GM12878 (cell line): ENCODE results near the gene CACNA1B.

Source experiments
- CHD1 ChIP-seq: IDR thresholded peaks from 2 replicates; pipeline ENCODE4 v1.6.1; 2012; ENCODE audit warnings: low read depth, low read length, improper control_type of control experiment
- EGR1 ChIP-seq, 2 experiments: IDR thresholded peaks; 1 replicate in 1 of 2; 2 replicates in 1 of 2; pipeline ENCODE4 v1.6.1; 2011 to 2012; ENCODE audit warnings: low read depth in 2 of 2, low read length in 2 of 2, borderline replicate concordance in 1 of 2, mild to moderate bottlenecking in 1 of 2, moderate library complexity in 1 of 2
- EZH2 ChIP-seq: IDR thresholded peaks from 2 replicates; pipeline ENCODE4 v1.6.1; 2012; ENCODE audit warnings: low read depth, mild to moderate bottlenecking, control low read depth, inconsistent platforms, low read length, borderline replicate concordance; ENCODE audit not compliant: control insufficient read depth
- GABPA ChIP-seq: IDR thresholded peaks from 2 replicates; pipeline ENCODE4 v1.6.1; 2014; ENCODE audit warnings: antibody characterized with exemption, low read depth, mild to moderate bottlenecking, inconsistent platforms
- NFYB ChIP-seq: IDR thresholded peaks from 2 replicates; pipeline ENCODE4 v1.6.1; 2011; ENCODE audit warnings: low read depth, mild to moderate bottlenecking, low read length, improper control_type of control experiment, moderate library complexity; ENCODE audit not compliant: insufficient read depth
- POLR2A ChIP-seq: IDR thresholded peaks from 2 replicates; pipeline ENCODE4 v1.6.1; 2011; ENCODE audit warnings: low read depth, mild to moderate bottlenecking, low read length
- SUZ12 ChIP-seq: fragments of 200-600 bp; sonication (generic); IDR thresholded peaks from one replicate; pipeline ENCODE4 v1.6.1; 2018; ENCODE audit warnings: antibody characterized with exemption, mild to moderate bottlenecking; ENCODE audit not compliant: unreplicated experiment
- YY1 ChIP-seq: IDR thresholded peaks from 2 replicates; pipeline ENCODE4 v1.6.1; 2011; ENCODE audit warnings: low read depth, mild to moderate bottlenecking, low read length
- ZNF274 ChIP-seq: IDR thresholded peaks from one replicate; pipeline ENCODE4 v1.8.0; 2011; ENCODE audit not compliant: insufficient read length, insufficient read depth
- TF ChIP-seq, protein P1 (sequence below): IDR thresholded peaks from 2 replicates; pipeline ENCODE4 v1.6.1; 2011; ENCODE audit warnings: low read depth, mild to moderate bottlenecking, low read length, moderate library complexity, borderline replicate concordance; ENCODE audit errors: extremely low read depth
- TF ChIP-seq, protein P2 (sequence below), 3 experiments: IDR thresholded peaks in 2 of 3; conservative IDR thresholded peaks in 1 of 3; 2 replicates each; pipeline ENCODE4 v1.5.1; 2011; ENCODE audit warnings: low read depth in 3 of 3, low read length in 3 of 3, mild to moderate bottlenecking in 3 of 3, control low read depth in 2 of 3, moderate library complexity in 2 of 3, inconsistent platforms in 1 of 3, mixed read lengths in 1 of 3; ENCODE audit not compliant: control insufficient read depth in 2 of 3, insufficient read depth in 1 of 3; ENCODE audit errors: extremely low read depth in 1 of 3
- TF ChIP-seq, protein P3 (sequence below): IDR thresholded peaks from 2 replicates; pipeline ENCODE4 v1.6.1; 2012; ENCODE audit warnings: mild to moderate bottlenecking, low read depth, low read length

DNA sequence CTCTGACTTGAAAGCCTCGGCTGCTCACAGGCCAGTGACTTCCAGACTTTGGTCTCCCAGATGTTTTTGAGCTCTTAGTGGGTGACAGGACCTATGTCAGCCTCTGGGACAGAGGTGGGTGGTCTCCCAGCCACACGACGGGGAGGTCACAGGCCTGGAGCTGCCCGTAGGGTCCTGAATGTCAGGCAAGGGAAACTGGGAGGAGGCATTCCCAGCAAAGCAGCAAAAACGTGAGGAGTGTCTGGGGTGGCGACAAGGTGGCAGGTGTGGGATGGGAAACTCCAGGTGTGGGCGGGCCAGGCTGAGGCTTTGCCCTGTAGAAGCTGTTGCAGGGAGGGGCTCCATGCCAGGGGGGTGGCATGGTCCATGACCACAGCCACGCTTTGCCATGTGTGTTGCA lies 110.5 kb downstream of the CACNA1B start:
- TF ChIP-seq POLR2A (no peak), EZH2 (no peak), CHD1 (no peak), EGR1 (IDR thresholded peaks at IDR 0.05; ENCODE audit: borderline replicate concordance in 1 of 2, low read depth in 2 of 2, low read length in 2 of 2) (no peak), YY1 (no peak), SUZ12 (no peak), ZNF274 (no peak), GABPA (no peak), NFYB (no peak)
- TF ChIP-seq, protein P1, sequence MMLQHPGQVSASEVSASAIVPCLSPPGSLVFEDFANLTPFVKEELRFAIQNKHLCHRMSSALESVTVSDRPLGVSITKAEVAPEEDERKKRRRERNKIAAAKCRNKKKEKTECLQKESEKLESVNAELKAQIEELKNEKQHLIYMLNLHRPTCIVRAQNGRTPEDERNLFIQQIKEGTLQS: no peak
- TF ChIP-seq, protein P2, sequence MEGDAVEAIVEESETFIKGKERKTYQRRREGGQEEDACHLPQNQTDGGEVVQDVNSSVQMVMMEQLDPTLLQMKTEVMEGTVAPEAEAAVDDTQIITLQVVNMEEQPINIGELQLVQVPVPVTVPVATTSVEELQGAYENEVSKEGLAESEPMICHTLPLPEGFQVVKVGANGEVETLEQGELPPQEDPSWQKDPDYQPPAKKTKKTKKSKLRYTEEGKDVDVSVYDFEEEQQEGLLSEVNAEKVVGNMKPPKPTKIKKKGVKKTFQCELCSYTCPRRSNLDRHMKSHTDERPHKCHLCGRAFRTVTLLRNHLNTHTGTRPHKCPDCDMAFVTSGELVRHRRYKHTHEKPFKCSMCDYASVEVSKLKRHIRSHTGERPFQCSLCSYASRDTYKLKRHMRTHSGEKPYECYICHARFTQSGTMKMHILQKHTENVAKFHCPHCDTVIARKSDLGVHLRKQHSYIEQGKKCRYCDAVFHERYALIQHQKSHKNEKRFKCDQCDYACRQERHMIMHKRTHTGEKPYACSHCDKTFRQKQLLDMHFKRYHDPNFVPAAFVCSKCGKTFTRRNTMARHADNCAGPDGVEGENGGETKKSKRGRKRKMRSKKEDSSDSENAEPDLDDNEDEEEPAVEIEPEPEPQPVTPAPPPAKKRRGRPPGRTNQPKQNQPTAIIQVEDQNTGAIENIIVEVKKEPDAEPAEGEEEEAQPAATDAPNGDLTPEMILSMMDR (IDR thresholded peaks at IDR 0.05 in 2 of 3, conservative IDR thresholded peaks at IDR 0.05 in 1 of 3; ENCODE audit: control insufficient read depth in 2 of 3, extremely low read depth in 1 of 3, insufficient read depth in 1 of 3, low read depth in 3 of 3, low read length in 3 of 3): no peak
- TF ChIP-seq, protein P3, sequence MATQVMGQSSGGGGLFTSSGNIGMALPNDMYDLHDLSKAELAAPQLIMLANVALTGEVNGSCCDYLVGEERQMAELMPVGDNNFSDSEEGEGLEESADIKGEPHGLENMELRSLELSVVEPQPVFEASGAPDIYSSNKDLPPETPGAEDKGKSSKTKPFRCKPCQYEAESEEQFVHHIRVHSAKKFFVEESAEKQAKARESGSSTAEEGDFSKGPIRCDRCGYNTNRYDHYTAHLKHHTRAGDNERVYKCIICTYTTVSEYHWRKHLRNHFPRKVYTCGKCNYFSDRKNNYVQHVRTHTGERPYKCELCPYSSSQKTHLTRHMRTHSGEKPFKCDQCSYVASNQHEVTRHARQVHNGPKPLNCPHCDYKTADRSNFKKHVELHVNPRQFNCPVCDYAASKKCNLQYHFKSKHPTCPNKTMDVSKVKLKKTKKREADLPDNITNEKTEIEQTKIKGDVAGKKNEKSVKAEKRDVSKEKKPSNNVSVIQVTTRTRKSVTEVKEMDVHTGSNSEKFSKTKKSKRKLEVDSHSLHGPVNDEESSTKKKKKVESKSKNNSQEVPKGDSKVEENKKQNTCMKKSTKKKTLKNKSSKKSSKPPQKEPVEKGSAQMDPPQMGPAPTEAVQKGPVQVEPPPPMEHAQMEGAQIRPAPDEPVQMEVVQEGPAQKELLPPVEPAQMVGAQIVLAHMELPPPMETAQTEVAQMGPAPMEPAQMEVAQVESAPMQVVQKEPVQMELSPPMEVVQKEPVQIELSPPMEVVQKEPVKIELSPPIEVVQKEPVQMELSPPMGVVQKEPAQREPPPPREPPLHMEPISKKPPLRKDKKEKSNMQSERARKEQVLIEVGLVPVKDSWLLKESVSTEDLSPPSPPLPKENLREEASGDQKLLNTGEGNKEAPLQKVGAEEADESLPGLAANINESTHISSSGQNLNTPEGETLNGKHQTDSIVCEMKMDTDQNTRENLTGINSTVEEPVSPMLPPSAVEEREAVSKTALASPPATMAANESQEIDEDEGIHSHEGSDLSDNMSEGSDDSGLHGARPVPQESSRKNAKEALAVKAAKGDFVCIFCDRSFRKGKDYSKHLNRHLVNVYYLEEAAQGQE: no peak
